CD4-positive, alpha-beta T cell treated with Interleukin-4 for 1 hour (primary cell): Measurements from ENCODE around the gene MED8.

Source experiments
- DNase-seq, 2 donors: peaks; one replicate each; pipeline ENCODE4 v3.0.0-alpha.2; 2020 to 2022

MED8 gene

GRCh38 chr1:43358121-43358745, 31.4 kb downstream of the MED8 start:
- DNase-seq: peak in 1 of 2 donors; percentile 22

GRCh38 chr1:43357251-43357650, 32.3 kb downstream of the MED8 start:
- no peak for DNase-seq

GRCh38 chr1:43354936-43355335, 34.7 kb downstream of the MED8 start:
- no peak for DNase-seq

DNA sequence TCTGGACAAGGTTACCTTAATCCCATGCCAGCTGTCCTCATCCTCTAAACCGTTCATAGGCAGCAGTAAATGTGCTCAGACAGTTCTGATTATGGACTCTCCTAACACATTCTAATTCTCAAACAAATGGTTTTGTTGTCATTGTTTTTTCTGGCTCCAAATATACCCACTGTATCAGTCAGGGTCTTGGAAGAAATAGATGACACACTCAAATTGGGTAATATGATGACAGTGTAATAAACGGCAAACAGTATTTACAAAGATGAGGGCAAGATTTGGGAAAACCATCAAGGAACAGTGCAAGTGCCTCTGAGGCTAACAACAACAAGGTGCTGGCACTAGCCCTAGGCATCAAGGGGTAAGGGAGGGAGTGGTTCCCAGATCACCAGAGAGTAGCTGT, 35.1 kb downstream of the MED8 start:
- DNase-seq: no peak

GRCh38 chr1:43352881-43353280, 36.7 kb downstream of the MED8 start:
- DNase-seq: no peak

GRCh38 chr1:43352351-43352705, 37.3 kb downstream of the MED8 start:
- no peak for DNase-seq

DNA sequence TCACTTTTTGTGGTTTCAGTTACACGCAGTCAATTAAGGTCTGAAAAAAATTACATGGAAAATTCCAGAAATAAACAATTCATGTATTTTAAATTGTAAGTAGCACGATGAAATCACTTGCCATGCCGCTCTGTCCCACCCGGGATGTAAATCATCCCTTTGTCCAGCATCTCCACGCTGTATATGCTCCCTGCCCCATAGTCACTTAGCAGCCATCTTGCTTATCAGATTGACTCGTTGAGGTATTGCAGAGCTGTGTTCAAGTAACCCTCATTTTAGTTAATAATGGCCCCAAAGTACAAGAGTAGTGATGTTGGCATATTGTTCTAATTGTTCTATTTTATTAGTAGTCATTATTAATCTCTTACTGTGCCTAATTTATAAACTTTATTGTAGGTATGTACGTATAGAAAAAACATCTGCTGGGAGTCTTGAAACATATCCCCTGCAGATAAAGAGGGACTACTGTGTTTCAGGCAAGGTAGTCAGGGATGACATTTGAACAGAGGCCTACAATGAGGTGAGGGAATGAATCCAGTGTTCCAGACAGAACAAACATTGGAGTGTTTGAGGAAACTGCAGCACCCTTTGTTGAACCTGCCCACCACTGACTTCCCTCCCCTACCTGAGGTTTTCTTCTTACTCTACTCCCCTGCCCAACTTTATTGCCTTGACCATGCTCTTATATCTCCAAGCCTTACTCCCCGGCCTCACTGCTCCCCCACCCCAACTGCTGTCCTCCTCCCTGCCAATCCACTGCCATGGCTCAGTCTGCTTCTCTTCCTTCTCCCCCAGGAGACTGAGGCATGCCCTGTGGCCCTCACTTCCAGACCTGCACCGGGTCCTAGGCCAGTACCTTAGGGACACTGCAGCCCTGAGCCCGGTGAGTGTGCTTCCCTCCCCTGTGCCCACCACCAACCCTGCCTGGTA, 37.9 kb downstream of the MED8 start:
- no peak for DNase-seq

- DNase-seq: no peak
Measured at GRCh38 chr1:43350976-43351375, 38.6 kb downstream of the MED8 start.

- no peak for DNase-seq
Measured at GRCh38 chr1:43349594-43350306, 39.9 kb downstream of the MED8 start.

- DNase-seq: peak; percentile 84 to 91
Measured at GRCh38 chr1:43348809-43349593, 40.6 kb downstream of the MED8 start.

DNA sequence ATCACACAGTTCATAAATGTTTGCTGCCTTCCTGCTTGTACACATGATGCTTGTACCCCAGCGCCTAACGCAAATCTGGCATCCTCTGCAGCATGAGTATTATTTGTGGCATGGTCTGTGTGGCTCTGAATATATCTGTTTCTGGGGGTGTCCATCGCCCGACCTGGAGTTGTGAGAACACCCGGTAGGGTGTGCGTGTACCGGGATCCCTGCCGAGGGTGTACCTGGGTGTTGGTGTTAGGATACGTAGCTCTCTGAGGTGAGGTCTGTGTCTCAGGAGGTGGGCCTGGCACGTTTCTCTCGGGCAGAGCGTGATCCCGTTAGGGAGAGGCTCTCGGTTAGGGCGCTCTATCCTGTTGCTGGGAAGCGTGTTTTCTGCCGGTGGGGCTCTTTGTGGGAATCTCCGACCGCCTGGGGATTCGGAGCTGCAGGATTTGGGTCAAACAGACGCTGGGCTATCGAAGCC, 41.2 kb downstream of the MED8 start:
- DNase-seq: no peak

GRCh38 chr1:43346636-43347035, 43.0 kb downstream of the MED8 start:
- DNase-seq: no peak

DNA sequence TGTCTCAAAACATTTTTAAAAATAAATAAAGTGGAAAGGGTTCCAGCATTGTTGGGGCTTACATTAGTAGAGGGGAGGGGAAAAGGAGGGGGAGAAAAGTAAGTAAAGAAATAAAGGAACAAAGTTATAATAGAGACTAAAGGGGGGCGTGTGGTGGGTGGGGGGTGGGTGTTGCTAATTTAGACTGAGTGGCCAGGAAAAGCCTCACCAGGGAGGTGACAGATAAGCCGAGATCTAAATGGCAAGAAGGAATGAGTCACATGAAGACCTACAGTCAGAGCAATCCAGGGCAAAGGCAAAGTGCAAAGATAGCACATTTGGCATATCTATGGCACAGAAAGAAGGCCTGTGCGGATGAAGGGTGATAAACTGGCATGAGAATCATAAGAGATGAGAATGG, 44.5 kb downstream of the MED8 start:
- no peak for DNase-seq

- no peak for DNase-seq
Measured at GRCh38 chr1:43344267-43344850, 45.2 kb downstream of the MED8 start.

DNA sequence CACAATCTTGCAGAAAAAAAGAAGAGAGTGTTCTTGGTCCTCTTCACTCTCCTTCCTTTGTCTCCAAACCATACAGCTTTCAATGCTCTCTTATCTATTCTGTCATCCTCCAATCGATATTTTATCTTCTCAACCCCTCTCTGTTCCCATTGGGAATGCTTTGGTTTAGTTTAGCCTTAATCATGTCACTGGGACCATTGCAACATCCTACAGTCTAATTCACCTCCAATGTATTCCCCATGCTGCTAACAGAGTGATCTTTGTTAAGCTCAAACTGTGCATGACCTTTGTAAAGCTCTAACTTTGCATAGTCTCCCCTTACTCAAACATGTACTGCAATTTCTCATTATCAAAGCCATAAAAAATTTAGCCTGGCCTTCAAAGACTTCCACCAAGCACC, 49.0 kb downstream of the MED8 start:
- DNase-seq: no peak

- DNase-seq: no peak
Measured at GRCh38 chr1:43339584-43340232, 49.9 kb downstream of the MED8 start.

DNA sequence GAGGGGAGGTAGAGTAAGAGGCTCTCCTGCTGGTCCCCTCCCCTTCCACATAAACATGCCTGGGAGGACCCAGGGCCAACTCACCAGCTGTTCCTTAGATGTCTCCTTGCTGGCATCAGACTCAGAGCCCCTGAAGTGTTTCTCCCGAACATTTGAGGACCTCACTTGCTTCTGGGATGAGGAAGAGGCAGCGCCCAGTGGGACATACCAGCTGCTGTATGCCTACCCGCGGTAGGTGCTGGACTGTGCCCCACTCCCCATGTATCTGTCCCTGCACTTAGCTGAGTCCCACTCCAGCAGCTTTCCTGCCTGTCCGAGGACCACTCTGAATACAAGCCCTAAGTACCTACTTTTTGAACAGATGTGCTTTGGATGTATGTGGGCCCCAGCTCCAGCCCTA, 51.6 kb downstream of the MED8 start:
- DNase-seq: no peak

- no peak for DNase-seq
Measured at GRCh38 chr1:43337588-43337987, 52.0 kb downstream of the MED8 start, which contains the start of gene MPL. Gene MPL, plus strand, starts transcription at chr1:43337818. Its CDS starts 31 bp downstream, at chr1:43337849.

- no peak for DNase-seq
Measured at GRCh38 chr1:43334453-43335205, 55.0 kb downstream of the MED8 start.
